Erythroblast (primary cell): ENCODE measurements around the gene TMEM238.

Experiments used
- GATA1 ChIP-seq: IDR thresholded peaks from 2 replicates; pipeline ENCODE4 v1.6.1; 2011; ENCODE audit warnings: low read depth, mild to moderate bottlenecking, control low read depth, low read length, moderate library complexity
- POLR2A ChIP-seq: IDR thresholded peaks from 2 replicates; pipeline ENCODE4 v1.6.1; 2011; ENCODE audit warnings: mild to moderate bottlenecking, low read length

DNA sequence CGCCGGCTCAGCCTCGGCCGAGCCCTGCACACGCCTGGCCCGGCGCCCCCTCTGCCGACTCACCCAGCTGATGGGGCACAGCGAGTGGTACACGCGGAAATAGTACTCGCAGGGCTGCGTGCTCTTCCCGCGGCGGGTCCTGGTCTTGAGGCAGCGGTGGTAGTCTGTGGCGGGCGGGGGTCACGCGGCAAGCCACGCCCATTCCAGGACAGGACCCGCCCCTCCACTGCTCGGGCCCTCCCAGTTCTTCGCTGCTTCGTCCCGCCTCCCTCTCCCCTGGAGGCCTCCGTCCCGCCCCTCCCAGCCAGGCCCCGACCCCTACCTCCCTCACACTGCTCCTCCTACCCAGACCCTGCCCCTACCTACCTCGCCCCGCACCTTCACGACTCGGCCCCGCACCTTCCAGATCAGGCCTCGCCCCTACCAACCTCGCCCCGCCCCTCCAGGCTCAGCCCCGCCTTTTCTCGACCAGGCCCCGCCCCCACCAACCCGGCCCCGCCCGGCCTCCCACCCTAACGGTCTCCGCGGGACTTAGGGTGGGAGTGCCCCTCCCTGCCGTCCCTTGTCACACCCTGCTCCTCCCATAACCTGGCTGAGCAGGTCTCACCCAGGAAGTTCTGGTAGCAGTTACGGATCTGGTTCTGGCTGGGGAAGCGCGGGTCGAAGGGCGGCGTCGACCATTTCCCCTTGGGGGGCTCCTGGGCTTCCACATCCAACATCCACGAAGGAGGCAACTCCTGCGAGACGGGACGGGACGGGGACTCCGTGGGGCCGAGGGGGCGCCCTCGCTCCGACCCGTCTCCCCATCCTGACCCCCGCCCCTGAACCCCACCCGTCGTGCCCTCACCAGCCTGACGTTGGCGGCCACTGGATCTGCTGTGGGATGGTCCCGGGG lies 30.0 kb downstream of the TMEM238 start:
- TF ChIP-seq POLR2A: no peak
- TF ChIP-seq GATA1: no peak
